Measurements from ENCODE around the gene HNRNPH3.

DNA sequence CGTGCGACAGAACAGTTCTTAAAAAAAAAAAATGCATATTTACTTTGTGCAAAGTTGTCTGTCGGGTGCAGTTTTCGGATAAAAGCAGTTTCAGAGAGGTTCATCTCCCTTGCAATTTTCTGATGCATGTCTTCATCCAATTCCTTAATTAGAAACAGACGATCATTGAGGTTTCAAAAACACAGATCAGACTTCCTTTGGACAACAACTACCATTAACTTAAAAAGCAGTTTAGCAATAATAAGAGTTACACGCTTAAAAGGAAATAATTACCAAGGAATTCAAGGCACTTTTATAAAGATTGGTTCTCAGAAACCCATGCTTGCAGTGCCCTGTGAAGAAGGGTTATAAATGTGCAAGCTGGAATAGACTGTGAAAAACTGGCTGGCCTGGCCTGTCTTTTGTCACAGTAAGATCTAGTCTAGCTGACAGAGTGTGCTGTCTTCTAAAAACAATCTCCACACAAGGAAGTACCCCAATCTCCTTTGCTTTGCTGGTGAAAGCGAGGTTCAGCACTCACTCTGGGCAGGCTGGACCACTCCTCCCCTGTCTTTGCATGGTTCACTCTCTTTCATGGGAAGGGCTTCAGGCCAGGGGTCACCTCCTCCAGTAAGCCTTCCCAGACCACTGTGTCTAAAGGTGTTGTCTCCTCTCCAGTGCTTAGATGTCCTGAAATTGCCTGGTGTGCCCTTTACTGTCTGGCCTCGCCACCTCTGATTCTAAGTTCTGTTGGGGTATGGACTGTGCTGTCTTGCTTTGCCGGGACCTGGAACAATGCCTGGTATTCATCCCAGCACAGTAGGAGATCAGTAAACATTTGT, 34.8 kb upstream of the HNRNPH3 start:
- TF ChIP-seq POLR2A (IDR thresholded peaks at IDR 0.05; ENCODE audit: low read depth, low read length) (no peak), TAF1 (IDR thresholded peaks at IDR 0.05; ENCODE audit: borderline replicate concordance, low read depth, low read length) (no peak)
